HFFc6 (cell line): ENCODE results near the gene TPRX2. TPM values are rescaled to one million over a fixed set of nuclear protein-coding genes. Genes with fewer than 3 reads are reported as not detected.

Source experiments
- DNase-seq: peaks from one replicate; pipeline ENCODE4 v3.0.0-alpha.2; 2018
- H3K27ac Mint-ChIP-seq: 2 replicates; pipeline ENCODE4 v1.8.0; 2020; ENCODE audit warnings: mild to moderate bottlenecking, mixed read lengths
- H3K27me3 Mint-ChIP-seq: 2 replicates; pipeline ENCODE4 v1.8.0; 2021; ENCODE audit warnings: mild to moderate bottlenecking, moderate library complexity, mixed read lengths; ENCODE audit not compliant: insufficient read depth
- H3K36me3 Mint-ChIP-seq: 2 replicates; pipeline ENCODE4 v1.8.0; 2021; ENCODE audit warnings: low read depth, mixed read lengths
- H3K4me1 Mint-ChIP-seq: 2 replicates; pipeline ENCODE4 v1.8.0; 2020; ENCODE audit warnings: low read depth, mixed read lengths
- H3K4me3 Mint-ChIP-seq: 2 replicates; pipeline ENCODE4 v1.8.0; 2020; ENCODE audit warnings: mild to moderate bottlenecking, moderate library complexity, mixed read lengths
- H3K9me3 Mint-ChIP-seq: 2 replicates; pipeline ENCODE4 v1.8.0; 2020; ENCODE audit warnings: mild to moderate bottlenecking, mixed read lengths
- CTCF ChIP-seq: fragments of 200-600 bp; sonication (generic); IDR thresholded peaks from 2 replicates; pipeline ENCODE4 v1.5.0; 2021; ENCODE audit warnings: antibody characterized with exemption, mild to moderate bottlenecking
- total RNA-seq, 6 experiments: library from RNA; stranded (reverse); fragmentation: NEBNext Ultra II Directional; extraction: Animal tissue kit (Norgen Biotek cat#: 25700); gene quantifications; 2 replicates in 1 of 6; 3 replicates in 5 of 6; pipeline ENCODE4 v1.2.3, GENCODE V29; 2021

The TPRX2 gene
- total RNA-seq, 6 experiments from 2014 or later = not detected

GRCh38 chr19:47885067-47885463, 26.0 kb downstream of the TPRX2 start:
- no peak for TF ChIP-seq CTCF
- no peak for DNase-seq
- Mint-ChIP-seq H3K4me3 (no peak overlapping the region), H3K27me3 (peaks cover 13% of the 10 kb centered on the region), H3K27ac (no peak overlapping the region), H3K36me3 (no peaks in the 10 kb centered on the region), H3K9me3 (no peaks in the 10 kb centered on the region), H3K4me1 (no peaks in the 10 kb centered on the region)

GRCh38 chr19:47886010-47886559, 27.1 kb downstream of the TPRX2 start, which contains the start of gene SULT2A1:
SULT2A1 (minus strand) TSS chr19:47886315; CDS start chr19:47886257, 58 bp downstream.
- no peaks in the 10 kb centered on the region for H3K4me1 Mint-ChIP-seq
- no peak for TF ChIP-seq CTCF
- H3K9me3 Mint-ChIP-seq = no peaks in the 10 kb centered on the region
- no peak for DNase-seq
- H3K36me3 Mint-ChIP-seq = no peaks in the 10 kb centered on the region
- no peak within 1 kb of the TSS for H3K27ac Mint-ChIP-seq
- peaks cover 13% of the 10 kb centered on the region for H3K27me3 Mint-ChIP-seq
- no peak within 1 kb of the TSS for H3K4me3 Mint-ChIP-seq

GRCh38 chr19:47890865-47891621, 32.0 kb downstream of the TPRX2 start:
- Mint-ChIP-seq H3K36me3 (no peaks in the 10 kb centered on the region), H3K27ac (no peak overlapping the region), H3K4me3 (no peak overlapping the region), H3K9me3 (peaks cover 7% of the 10 kb centered on the region), H3K4me1 (no peaks in the 10 kb centered on the region), H3K27me3 (peaks cover 6% of the 10 kb centered on the region)
- DNase-seq = no peak
- no peak for TF ChIP-seq CTCF

- Mint-ChIP-seq H3K27me3 (peaks cover 6% of the 10 kb centered on the region; the same call in 1 of the 2 replicates), H3K9me3 (peaks cover 11% of the 10 kb centered on the region), H3K4me1 (no peaks in the 10 kb centered on the region), H3K27ac (no peak overlapping the region), H3K36me3 (no peaks in the 10 kb centered on the region), H3K4me3 (no peak overlapping the region)
- TF ChIP-seq CTCF = no peak
- DNase-seq = no peak
Observed at GRCh38 chr19:47891622-47891922, 32.5 kb downstream of the TPRX2 start.

- H3K4me1 Mint-ChIP-seq = no peaks in the 10 kb centered on the region
- H3K4me3 Mint-ChIP-seq = no peak overlapping the region
- TF ChIP-seq CTCF = no peak
- no peak overlapping the region for H3K27ac Mint-ChIP-seq
- peaks cover 6% of the 10 kb centered on the region; the same call in 1 of the 2 replicates for H3K27me3 Mint-ChIP-seq
- no peaks in the 10 kb centered on the region for H3K36me3 Mint-ChIP-seq
- H3K9me3 Mint-ChIP-seq = peaks cover 11% of the 10 kb centered on the region
- DNase-seq = peak; percentile 15
Observed at GRCh38 chr19:47891923-47892666, 33.1 kb downstream of the TPRX2 start.
